HCT116 (cell line): ENCODE measurements around the gene ANKRD33. TPM values are rescaled to one million over a fixed set of nuclear protein-coding genes. Genes with fewer than 3 reads are reported as not detected.
A peak's percentile ranks its signal among the peaks of the same experiment; 100 is the strongest.

Source experiments
- ATAC-seq: fragments of 200-7000 bp; cut with Tn5 transposase; 2 replicates; pipeline ENCODE4 v1.9.1; 2020; ENCODE audit warnings: mild to moderate bottlenecking, moderate library complexity
- BruUV-seq: library from RNA; stranded (reverse); fragments of 400-500 nt; replicated peaks from 2 replicates; lab custom pipeline; 2021; lab: Mats Ljungman, UMichigan
- CTCF ChIA-PET: fragments of 300-600 bp; sonication (Branson Sonifier 250); formaldehyde crosslinking; loops from one replicate; lab custom pipeline; 2021; ENCODE audit warnings: antibody characterized with exemption; lab: Charles Lee
- POLR2A ChIA-PET: fragments of 300-600, 350-600 bp; sonication (Branson Sonifier 250); formaldehyde crosslinking; loops from one replicate; lab custom pipeline; 2021; ENCODE audit warnings: antibody characterized with exemption; lab: Charles Lee
- RAD21 ChIA-PET, 2 experiments: fragments of 300-600 bp; sonication (Branson Sonifier 250); formaldehyde crosslinking; loops; one replicate each; lab custom pipeline; 2023; ENCODE audit warnings: low total read pairs in 2 of 2; ENCODE audit not compliant: uncharacterized antibody in 2 of 2, unreplicated experiment in 2 of 2, low non-redundant PET in 1 of 2; lab: Charles Lee
- DNase-seq: peaks from one replicate; pipeline ENCODE4 v3.0.0-alpha.2; 2010; ENCODE audit warnings: low read depth, low spot score
- H2AFZ ChIP-seq: fragments of 200-600 bp; shearing (Covaris generic), sonication (generic); 2 replicates; pipeline ENCODE4 v1.6.1; 2017; ENCODE audit warnings: low read depth, mixed run types, mixed read lengths, antibody characterized with exemption, low read length; ENCODE audit not compliant: poor library complexity, severe bottlenecking
- H3K27ac ChIP-seq: 2 replicates; pipeline ENCODE4 v1.5.1; 2012; ENCODE audit warnings: low read depth, low read length
- H3K27me3 ChIP-seq: fragments of 200-600 bp; sonication (generic); 2 replicates; pipeline ENCODE4 v1.6.1; 2016; ENCODE audit warnings: mixed run types, low read length, mixed read lengths; ENCODE audit not compliant: insufficient read depth
- H3K36me3 ChIP-seq, 2 experiments: fragments of 200-500 bp in 1 of 2; fragments of 200-600 bp in 1 of 2; sonication (Bioruptor generic) in 1 of 2; sonication (generic) in 1 of 2; 2 replicates each; pipeline versions ENCODE4 v1.5.1 to v1.6.1; 2014 to 2016; ENCODE audit warnings: low read length in 2 of 2, inconsistent platforms in 1 of 2, mixed read lengths in 1 of 2, mixed run types in 1 of 2; ENCODE audit not compliant: insufficient read depth in 2 of 2, control insufficient read depth in 1 of 2
- H3K4me1 ChIP-seq, 2 experiments: fragments of 200-600 bp in 1 of 2; sonication (generic) in 1 of 2; 2 replicates each; pipeline versions ENCODE4 v1.5.1 to v1.6.1; 2012 to 2017; ENCODE audit warnings: low read length in 2 of 2, inconsistent platforms in 1 of 2, mild to moderate bottlenecking in 1 of 2, mixed read lengths in 1 of 2, mixed run types in 1 of 2, moderate library complexity in 1 of 2; ENCODE audit not compliant: insufficient read depth in 2 of 2, control insufficient read depth in 1 of 2
- H3K4me2 ChIP-seq: fragments of 200-600 bp; sonication (generic); 2 replicates; pipeline ENCODE4 v1.6.1; 2017; ENCODE audit warnings: mixed run types, low read length, mixed read lengths
- H3K4me3 ChIP-seq, 2 experiments: fragments of 200-600 bp in 1 of 2; sonication (generic) in 1 of 2; replicated peaks in 1 of 2; 2 replicates each; pipeline ENCODE4 v1.5.1; 2011 to 2016; ENCODE audit warnings: low read length in 2 of 2, control low read depth in 1 of 2, low read depth in 1 of 2, mild to moderate bottlenecking in 1 of 2, mixed read lengths in 1 of 2, mixed run types in 1 of 2
- H3K79me2 ChIP-seq: fragments of 200-600 bp; sonication (generic); 2 replicates; pipeline ENCODE4 v1.6.1; 2017; ENCODE audit warnings: mild to moderate bottlenecking, mixed run types, low read length, moderate library complexity, mixed read lengths; ENCODE audit not compliant: insufficient read depth
- H3K9ac ChIP-seq: fragments of 200-600 bp; sonication (generic); 2 replicates; pipeline ENCODE4 v1.6.1; 2016; ENCODE audit warnings: low read length, mixed read lengths
- H3K9me2 ChIP-seq: fragments of 200-600 bp; sonication (generic), shearing (Covaris generic); 2 replicates; pipeline ENCODE4 v1.6.1; 2017; ENCODE audit warnings: mixed run types, mild to moderate bottlenecking, moderate library complexity; ENCODE audit not compliant: insufficient read depth
- H3K9me3 ChIP-seq, 2 experiments: fragments of 200-500 bp in 1 of 2; fragments of 200-600 bp in 1 of 2; sonication (Bioruptor generic) in 1 of 2; sonication (generic) in 1 of 2; 2 replicates each; pipeline ENCODE4 v1.6.1; 2014 to 2017; ENCODE audit warnings: low read length in 2 of 2, mixed read lengths in 2 of 2, inconsistent platforms in 1 of 2, low read depth in 1 of 2, mild to moderate bottlenecking in 1 of 2, mixed run types in 1 of 2, moderate library complexity in 1 of 2; ENCODE audit not compliant: control insufficient read depth in 1 of 2, insufficient read depth in 1 of 2
- H4K20me1 ChIP-seq: fragments of 200-600 bp; sonication (generic), shearing (Covaris generic); 2 replicates; pipeline ENCODE4 v1.6.1; 2017; ENCODE audit warnings: mixed run types, mild to moderate bottlenecking, moderate library complexity; ENCODE audit not compliant: insufficient read depth
- EGR1 ChIP-seq: IDR thresholded peaks from 2 replicates; pipeline ENCODE4 v1.6.1; 2012; ENCODE audit warnings: low read depth
- POLR2AphosphoS5 ChIP-seq: IDR thresholded peaks from 2 replicates; pipeline ENCODE4 v1.6.1; 2011; ENCODE audit warnings: mild to moderate bottlenecking, low read depth, low read length, moderate library complexity
- SP1 ChIP-seq: IDR thresholded peaks from 2 replicates; pipeline ENCODE4 v1.6.1; 2012; ENCODE audit warnings: low read depth
- TCF7L2 ChIP-seq: IDR thresholded peaks from 2 replicates; pipeline ENCODE4 v1.7.0; 2011; ENCODE audit warnings: borderline replicate concordance, inconsistent platforms; ENCODE audit not compliant: insufficient read depth, insufficient read length; ENCODE audit errors: extremely low read depth
- ZNF274 ChIP-seq: fragments of 200-500 bp; sonication (Bioruptor generic); IDR thresholded peaks from 2 replicates; pipeline ENCODE4 v1.6.1; 2014; ENCODE audit warnings: mild to moderate bottlenecking, low read depth, low read length, inconsistent platforms
- intact Hi-C: fragments of 100-400 bp; cut with micrococcal nuclease; formaldehyde crosslinking; loops from 2 replicates; pipeline ENCODE4 v1.10.0; 2022
- total RNA-seq: library from RNA; stranded (reverse); gene quantifications from one replicate; pipeline ENCODE4 v1.2.1, GENCODE V29; 2021; ENCODE audit not compliant: unreplicated experiment
- TF ChIP-seq, protein P1 (sequence below): IDR thresholded peaks from 2 replicates; pipeline ENCODE4 v1.6.1; 2012

ANKRD33 gene
- total RNA-seq, 1 experiment from 2014 or later = not detected

DNA sequence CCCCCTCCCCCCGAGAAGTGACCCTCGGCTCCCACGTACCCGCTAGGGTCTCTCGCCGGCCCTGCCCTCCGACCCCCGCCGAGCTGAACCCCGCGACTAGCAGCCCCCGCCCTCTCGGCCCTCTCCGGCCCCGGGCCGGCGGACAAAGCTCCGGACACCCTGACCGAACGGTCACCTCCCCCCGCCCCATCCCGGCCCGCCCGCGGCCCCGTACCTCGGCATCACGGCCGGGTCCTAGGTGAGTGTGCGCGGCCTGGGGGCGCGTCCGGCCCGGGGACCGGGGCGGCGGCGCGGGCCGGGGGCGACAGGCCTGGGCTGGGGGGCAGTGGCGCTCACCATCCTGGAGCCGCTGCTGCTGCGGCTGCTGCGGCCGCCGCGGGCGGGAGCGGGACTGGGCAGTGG, 39.6 kb upstream of the ANKRD33 start, which contains the start of gene FIGNL2:
TSS of gene FIGNL2 (minus strand) at position 393 of the 402 bp plus-strand sequence. CDS start 26,305 bp downstream, outside the sequence.
- Histone ChIP-seq H3K4me1 (peaks cover 0 to 4% of the 10 kb centered on the region in 2 experiments; a peak in 2 of 4 replicates), H3K79me2 (no peaks in the 10 kb centered on the region), H3K9ac (peak within 1 kb of the TSS; percentile 27; the same call in 1 of the 2 replicates), H3K9me3 (no peaks in the 10 kb centered on the region), H3K27ac (peak within 1 kb of the TSS; percentile 43; the same call in 1 of the 2 replicates), H3K27me3 (no peaks in the 10 kb centered on the region), H3K9me2 (no peaks in the 10 kb centered on the region), H3K4me2 (peak within 1 kb of the TSS; percentile 66), H3K4me3 (peak within 1 kb of the TSS; percentile 41 to 50), H4K20me1 (no peaks in the 10 kb centered on the region), H2AFZ (no peak within 1 kb of the TSS), H3K36me3 (no peaks in the 10 kb centered on the region)
- ChIA-PET CTCF (no interaction called here), POLR2A (interaction anchor here (0.6 kb wide), 1 partner anchor 456 kb away, joined by 5 read pairs; no protein-coding TSS in a partner anchor), RAD21 (interaction anchor here in 1 of 2 experiments (0.6 kb wide), 1 partner anchor 27 kb away, joined by 4 read pairs; no protein-coding TSS in a partner anchor)
- intact Hi-C loops = no loop called here
- TF ChIP-seq TCF7L2 (no peak), SP1 (no peak), ZNF274 (no peak), EGR1 (no peak), POLR2AphosphoS5 (no peak)
- TF ChIP-seq, protein P1, sequence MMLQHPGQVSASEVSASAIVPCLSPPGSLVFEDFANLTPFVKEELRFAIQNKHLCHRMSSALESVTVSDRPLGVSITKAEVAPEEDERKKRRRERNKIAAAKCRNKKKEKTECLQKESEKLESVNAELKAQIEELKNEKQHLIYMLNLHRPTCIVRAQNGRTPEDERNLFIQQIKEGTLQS = no peak
- DNase-seq (no peak), ATAC-seq (peak; percentile 33; the same call in 1 of the 2 replicates)
- BruUV-seq = no TSS peak
